ENCODE results near the gene OLFM1.

OLFM1 gene

GRCh38 chr9:135047521-135047920 is 39.9 kb upstream of the OLFM1 start:
- no peaks in the 10 kb centered on the region; the same call in 1 of the 2 replicates for H4K20me1 ChIP-seq (ENCODE audit: insufficient read depth, low read length)
- no peak overlapping the region for H2AFZ ChIP-seq (ENCODE audit: low read depth, low read length)
- no peaks in the 10 kb centered on the region for H3K79me2 ChIP-seq (ENCODE audit: insufficient read depth, low read length)
- no peak overlapping the region for H3K27ac ChIP-seq (ENCODE audit: low read length)
- H3K9me3 ChIP-seq (ENCODE audit: insufficient read depth, low read length, severe bottlenecking), result no peaks in the 10 kb centered on the region
- ATAC-seq (ENCODE audit: insufficient read depth, low read depth) (no peak), DNase-seq (no peak)
- no peaks in the 10 kb centered on the region for H3K4me1 ChIP-seq (ENCODE audit: insufficient read depth, low read length)
- no peak for TF ChIP-seq EZH2 (IDR thresholded peaks at IDR 0.05; ENCODE audit: borderline replicate concordance, low read depth, low read length, severe bottlenecking)
- no peak for TF ChIP-seq CTCF (IDR thresholded peaks at IDR 0.05; ENCODE audit: borderline replicate concordance, extremely low read depth, low read length, poor library complexity, severe bottlenecking)
- H3K36me3 ChIP-seq (ENCODE audit: insufficient read depth, low read length), result no peaks in the 10 kb centered on the region
- H3K4me3 ChIP-seq (ENCODE audit: low read depth in 1 of 2, low read length in 2 of 2), result no peak overlapping the region
- H3K27me3 ChIP-seq (ENCODE audit: insufficient read depth, low read length, poor library complexity), result no peaks in the 10 kb centered on the region
- no peak overlapping the region for H3K4me2 ChIP-seq (ENCODE audit: insufficient read depth, low read length)
- H3K9ac ChIP-seq (ENCODE audit: low read depth, low read length), result no peak overlapping the region

- no peak for ATAC-seq (ENCODE audit: insufficient read depth, low read depth)
- no peak overlapping the region for H3K4me3 ChIP-seq (ENCODE audit: low read depth in 1 of 2, low read length in 2 of 2)
Observed at GRCh38 chr9:135048046-135048757, 39.3 kb upstream of the OLFM1 start.

GRCh38 chr9:135048758-135049444 is 38.6 kb upstream of the OLFM1 start:
- DNase-seq, result no peak
- TF ChIP-seq CTCF (IDR thresholded peaks at IDR 0.05; ENCODE audit: borderline replicate concordance, extremely low read depth, low read length, poor library complexity, severe bottlenecking), result no peak
- no peak for TF ChIP-seq EZH2 (IDR thresholded peaks at IDR 0.05; ENCODE audit: borderline replicate concordance, low read depth, low read length, severe bottlenecking)
- Histone ChIP-seq H3K4me3 (ENCODE audit: low read depth in 1 of 2, low read length in 2 of 2) (no peak overlapping the region), H2AFZ (ENCODE audit: low read depth, low read length) (no peak overlapping the region), H3K27me3 (ENCODE audit: insufficient read depth, low read length, poor library complexity) (no peaks in the 10 kb centered on the region), H3K36me3 (ENCODE audit: insufficient read depth, low read length) (no peaks in the 10 kb centered on the region), H3K9ac (ENCODE audit: low read depth, low read length) (no peak overlapping the region), H3K4me1 (ENCODE audit: insufficient read depth, low read length) (no peaks in the 10 kb centered on the region), H3K4me2 (ENCODE audit: insufficient read depth, low read length) (no peak overlapping the region), H3K9me3 (ENCODE audit: insufficient read depth, low read length, severe bottlenecking) (no peaks in the 10 kb centered on the region), H3K27ac (ENCODE audit: low read length) (no peak overlapping the region), H3K79me2 (ENCODE audit: insufficient read depth, low read length) (no peaks in the 10 kb centered on the region), H4K20me1 (ENCODE audit: insufficient read depth, low read length) (no peaks in the 10 kb centered on the region; the same call in 1 of the 2 replicates)
- ATAC-seq (ENCODE audit: insufficient read depth, low read depth), result no peak

More at GRCh38 chr9:135048046-135048757, 39.3 kb upstream of the OLFM1 start:
- no peak overlapping the region for H3K27ac ChIP-seq (ENCODE audit: low read length)
- no peak overlapping the region for H2AFZ ChIP-seq (ENCODE audit: low read depth, low read length)
- no peaks in the 10 kb centered on the region for H3K36me3 ChIP-seq (ENCODE audit: insufficient read depth, low read length)
- no peaks in the 10 kb centered on the region for H3K27me3 ChIP-seq (ENCODE audit: insufficient read depth, low read length, poor library complexity)
- H4K20me1 ChIP-seq (ENCODE audit: insufficient read depth, low read length), result no peaks in the 10 kb centered on the region; the same call in 1 of the 2 replicates
- H3K79me2 ChIP-seq (ENCODE audit: insufficient read depth, low read length), result no peaks in the 10 kb centered on the region
- no peak for DNase-seq
- H3K4me1 ChIP-seq (ENCODE audit: insufficient read depth, low read length), result no peaks in the 10 kb centered on the region
- TF ChIP-seq EZH2 (IDR thresholded peaks at IDR 0.05; ENCODE audit: borderline replicate concordance, low read depth, low read length, severe bottlenecking), result no peak
- no peak for TF ChIP-seq CTCF (IDR thresholded peaks at IDR 0.05; ENCODE audit: borderline replicate concordance, extremely low read depth, low read length, poor library complexity, severe bottlenecking)
- no peak overlapping the region for H3K9ac ChIP-seq (ENCODE audit: low read depth, low read length)
- no peak overlapping the region for H3K4me2 ChIP-seq (ENCODE audit: insufficient read depth, low read length)
- no peaks in the 10 kb centered on the region for H3K9me3 ChIP-seq (ENCODE audit: insufficient read depth, low read length, severe bottlenecking)

All from DND-41 (cell line).